K562 (cell line): Measurements from ENCODE around the gene CUL1. TPM values are rescaled to one million over a fixed set of nuclear protein-coding genes. Genes with fewer than 3 reads are reported as not detected.

ENCODE experiments used
- BRD4 ChIP-seq: fragments of 200-600 bp; sonication (generic); IDR thresholded peaks from 2 replicates; pipeline ENCODE4 v1.6.1; 2017; ENCODE audit warnings: inconsistent platforms
- JUND ChIP-seq, 2 experiments: IDR thresholded peaks; 2 replicates in 1 of 2; 3 replicates in 1 of 2; pipeline ENCODE4 v1.6.1; 2011; ENCODE audit warnings: borderline replicate concordance in 2 of 2, low read depth in 2 of 2, low read length in 2 of 2, improper control_type of control experiment in 1 of 2, missing biosample characterization in 1 of 2, missing genetic modification characterization in 1 of 2, missing genetic modification reagents in 1 of 2
- KAT7 ChIP-seq: sonication (generic); formaldehyde crosslinking; IDR thresholded peaks from 2 replicates; pipeline ENCODE4 v1.8.0; 2022; ENCODE audit warnings: missing genetic modification reagents, mild to moderate bottlenecking, borderline replicate concordance
- LEF1 ChIP-seq: fragments of 450-650 bp; IDR thresholded peaks from 2 replicates; pipeline ENCODE4 v1.6.1; 2016; ENCODE audit warnings: mild to moderate bottlenecking
- MAZ ChIP-seq, 2 experiments: fragments of 450-650 bp in 1 of 2; sonication (generic) in 1 of 2; formaldehyde crosslinking; IDR thresholded peaks in 1 of 2; conservative IDR thresholded peaks in 1 of 2; 2 replicates each; pipeline versions ENCODE4 v1.4.0 to v1.5.0; 2020; ENCODE audit warnings: mild to moderate bottlenecking in 1 of 2, missing genetic modification reagents in 1 of 2
- MTA1 ChIP-seq: fragments of 450-650 bp; IDR thresholded peaks from 2 replicates; pipeline ENCODE4 v1.6.1; 2017; ENCODE audit warnings: borderline replicate concordance
- MTA2 ChIP-seq: fragments of 450-650 bp; IDR thresholded peaks from 2 replicates; pipeline ENCODE4 v1.6.1; 2016; ENCODE audit warnings: low read depth
- NBN ChIP-seq: fragments of 450-650 bp; IDR thresholded peaks from 2 replicates; pipeline ENCODE4 v1.6.1; 2016; ENCODE audit warnings: low read depth, mild to moderate bottlenecking
- NR4A1 ChIP-seq, 2 experiments: fragments of 250-450 bp in 1 of 2; fragments of 450-650 bp in 1 of 2; sonication (Bioruptor Pico) in 1 of 2; IDR thresholded peaks; 2 replicates each; pipeline versions ENCODE4 v1.4.0 to v1.6.1; 2016 to 2020; ENCODE audit warnings: mild to moderate bottlenecking in 2 of 2, missing compliant biosample characterization in 1 of 2, missing genetic modification characterization in 1 of 2, moderate library complexity in 1 of 2
- NUFIP1 ChIP-seq: fragments of 450-650 bp; IDR thresholded peaks from 2 replicates; pipeline ENCODE4 v1.6.1; 2018; ENCODE audit not compliant: partially characterized antibody
- SMARCA4 ChIP-seq: fragments of 450-650 bp; IDR thresholded peaks from 2 replicates; pipeline ENCODE4 v1.6.1; 2016
- SMARCE1 ChIP-seq: fragments of 450-650 bp; IDR thresholded peaks from 2 replicates; pipeline ENCODE4 v1.7.1; 2016; ENCODE audit warnings: mild to moderate bottlenecking
- TBP ChIP-seq: optimal IDR thresholded peaks from 2 replicates; pipeline ENCODE3; 2011; ENCODE audit warnings: low read depth, low read length, improper control_type of control experiment
- ZBTB7A ChIP-seq: IDR thresholded peaks from 2 replicates; pipeline ENCODE4 v1.6.1; 2011; ENCODE audit warnings: low read depth, mild to moderate bottlenecking, low read length, moderate library complexity, borderline replicate concordance; ENCODE audit not compliant: control insufficient read depth
- polyA plus RNA-seq, 8 experiments: library from polyadenylated mRNA; depleted of rRNA in 4 of 8; stranded (reverse) in 5 of 8; unstranded in 3 of 8; fragments of >200 nt; fragmentation: Nextera tagmentation in 2 of 8; fragmentation: Illumina TruSeq in 1 of 8; extraction: Ambion mirVana in 2 of 8; extraction: Trizol in 1 of 8; gene quantifications; 2 replicates each; pipeline versions ENCODE4 v1.2.1 to v1.2.3, GENCODE V29; 2011 to 2014; ENCODE audit warnings: inconsistent platforms in 1 of 8, missing spikeins in 1 of 8
- total RNA-seq, 7 experiments: library from RNA; depleted of rRNA in 6 of 7; stranded (reverse); fragments of >200 nt in 6 of 7; fragmentation: Illumina TruSeq in 2 of 7; extraction: Trizol in 2 of 7; gene quantifications; 2 replicates each; pipeline versions ENCODE4 v1.2.1 to v1.2.3, GENCODE V29; 2011 to 2021; ENCODE audit warnings: low replicate concordance in 1 of 7
- TF ChIP-seq, protein P1 (sequence below), 2 experiments: fragments of 450-650 bp; IDR thresholded peaks; 2 replicates each; pipeline ENCODE4 v1.6.1; 2016
- TF ChIP-seq, protein P2 (sequence below): sonication (generic); formaldehyde crosslinking; IDR thresholded peaks from 2 replicates; pipeline ENCODE4 v1.8.0; 2023; ENCODE audit warnings: mild to moderate bottlenecking, missing genetic modification reagents
- TF ChIP-seq, protein P3 (sequence below): sonication (generic); formaldehyde crosslinking; IDR thresholded peaks from 2 replicates; pipeline ENCODE4 v1.5.0; 2020; ENCODE audit warnings: missing genetic modification reagents
- TF ChIP-seq, protein P4 (sequence below): fragments of 250-450 bp; sonication (Bioruptor Pico); IDR thresholded peaks from 2 replicates; pipeline ENCODE4 v1.8.0; 2022; ENCODE audit warnings: moderate library complexity, mild to moderate bottlenecking, inconsistent platforms

CUL1 gene
- total and polyA plus RNA-seq, 9 of the 15 experiments (the other 6 are each of a cell fraction or from before 2014, with no cell fraction given): 31.5 to 107 (median 96.5) TPM

DNA sequence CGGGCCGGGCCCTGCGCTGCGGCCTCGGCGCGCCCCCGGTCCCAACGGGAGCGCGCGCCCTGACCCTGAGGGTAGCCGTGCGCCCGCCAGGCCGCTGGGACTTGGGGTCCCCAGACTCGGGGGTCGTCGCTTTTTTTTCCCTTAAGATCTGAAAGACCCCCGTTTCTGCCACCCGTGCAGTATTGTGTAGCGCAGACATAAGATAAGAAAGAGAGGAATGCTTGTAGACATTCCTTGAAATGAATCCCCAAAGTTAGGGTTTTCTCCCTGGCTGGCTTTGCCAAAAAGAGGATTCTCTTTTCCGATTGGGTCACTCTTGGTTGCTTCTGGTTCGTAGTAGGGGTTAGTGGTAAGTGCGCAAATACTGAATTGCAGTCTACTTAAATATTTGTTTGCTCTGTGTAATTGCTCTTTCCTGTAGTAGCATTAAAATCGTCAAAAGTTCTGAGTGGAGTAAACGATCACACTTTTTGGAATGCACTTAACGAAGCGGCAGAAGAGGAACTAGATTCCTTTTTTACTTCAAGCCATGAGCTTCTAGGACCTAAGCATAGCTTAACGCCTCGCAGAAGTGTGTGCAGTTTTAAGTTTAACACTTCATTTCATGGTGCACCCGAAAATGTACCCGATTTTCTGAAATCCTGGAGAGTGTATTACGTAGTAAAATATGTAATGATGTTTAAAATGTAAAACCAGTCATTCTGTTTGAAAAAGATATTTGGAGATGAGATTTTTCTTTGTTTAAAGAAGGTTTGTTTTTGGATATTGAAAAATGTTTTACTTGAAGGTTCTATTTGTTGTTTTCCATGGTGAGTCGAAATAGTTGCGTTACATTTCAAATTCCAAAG, 1.3 kb downstream of the CUL1 start (continued):
- TF ChIP-seq NR4A1 (CRISPR knock-in tag; IDR thresholded peaks at IDR 0.05): peak; percentile 92
- TF ChIP-seq NR4A1 (tag; IDR thresholded peaks at IDR 0.05): no peak
- TF ChIP-seq, protein P1, sequence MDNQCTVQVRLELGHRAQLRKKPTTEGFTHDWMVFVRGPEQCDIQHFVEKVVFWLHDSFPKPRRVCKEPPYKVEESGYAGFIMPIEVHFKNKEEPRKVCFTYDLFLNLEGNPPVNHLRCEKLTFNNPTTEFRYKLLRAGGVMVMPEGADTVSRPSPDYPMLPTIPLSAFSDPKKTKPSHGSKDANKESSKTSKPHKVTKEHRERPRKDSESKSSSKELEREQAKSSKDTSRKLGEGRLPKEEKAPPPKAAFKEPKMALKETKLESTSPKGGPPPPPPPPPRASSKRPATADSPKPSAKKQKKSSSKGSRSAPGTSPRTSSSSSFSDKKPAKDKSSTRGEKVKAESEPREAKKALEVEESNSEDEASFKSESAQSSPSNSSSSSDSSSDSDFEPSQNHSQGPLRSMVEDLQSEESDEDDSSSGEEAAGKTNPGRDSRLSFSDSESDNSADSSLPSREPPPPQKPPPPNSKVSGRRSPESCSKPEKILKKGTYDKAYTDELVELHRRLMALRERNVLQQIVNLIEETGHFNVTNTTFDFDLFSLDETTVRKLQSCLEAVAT (IDR thresholded peaks at IDR 0.05): peak in 1 of 2 experiments; percentile 62; a peak in 1 of 4 replicates
- peak; percentile 61 for TF ChIP-seq SMARCA4
- TF ChIP-seq KAT7 (CRISPR knock-in tag): 0 out of 2 replicates have a peak, but pooled peaks have one; percentile 85
- 0 out of 2 replicates have a peak, but pooled peaks have one; percentile 11 for TF ChIP-seq MTA1
- TF ChIP-seq NUFIP1: peak; percentile 44
- TF ChIP-seq, protein P2, sequence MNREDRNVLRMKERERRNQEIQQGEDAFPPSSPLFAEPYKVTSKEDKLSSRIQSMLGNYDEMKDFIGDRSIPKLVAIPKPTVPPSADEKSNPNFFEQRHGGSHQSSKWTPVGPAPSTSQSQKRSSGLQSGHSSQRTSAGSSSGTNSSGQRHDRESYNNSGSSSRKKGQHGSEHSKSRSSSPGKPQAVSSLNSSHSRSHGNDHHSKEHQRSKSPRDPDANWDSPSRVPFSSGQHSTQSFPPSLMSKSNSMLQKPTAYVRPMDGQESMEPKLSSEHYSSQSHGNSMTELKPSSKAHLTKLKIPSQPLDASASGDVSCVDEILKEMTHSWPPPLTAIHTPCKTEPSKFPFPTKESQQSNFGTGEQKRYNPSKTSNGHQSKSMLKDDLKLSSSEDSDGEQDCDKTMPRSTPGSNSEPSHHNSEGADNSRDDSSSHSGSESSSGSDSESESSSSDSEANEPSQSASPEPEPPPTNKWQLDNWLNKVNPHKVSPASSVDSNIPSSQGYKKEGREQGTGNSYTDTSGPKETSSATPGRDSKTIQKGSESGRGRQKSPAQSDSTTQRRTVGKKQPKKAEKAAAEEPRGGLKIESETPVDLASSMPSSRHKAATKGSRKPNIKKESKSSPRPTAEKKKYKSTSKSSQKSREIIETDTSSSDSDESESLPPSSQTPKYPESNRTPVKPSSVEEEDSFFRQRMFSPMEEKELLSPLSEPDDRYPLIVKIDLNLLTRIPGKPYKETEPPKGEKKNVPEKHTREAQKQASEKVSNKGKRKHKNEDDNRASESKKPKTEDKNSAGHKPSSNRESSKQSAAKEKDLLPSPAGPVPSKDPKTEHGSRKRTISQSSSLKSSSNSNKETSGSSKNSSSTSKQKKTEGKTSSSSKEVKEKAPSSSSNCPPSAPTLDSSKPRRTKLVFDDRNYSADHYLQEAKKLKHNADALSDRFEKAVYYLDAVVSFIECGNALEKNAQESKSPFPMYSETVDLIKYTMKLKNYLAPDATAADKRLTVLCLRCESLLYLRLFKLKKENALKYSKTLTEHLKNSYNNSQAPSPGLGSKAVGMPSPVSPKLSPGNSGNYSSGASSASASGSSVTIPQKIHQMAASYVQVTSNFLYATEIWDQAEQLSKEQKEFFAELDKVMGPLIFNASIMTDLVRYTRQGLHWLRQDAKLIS (CRISPR knock-in tag): peak; percentile 9; the same call in 1 of the 2 replicates
- peak; percentile 39; the same call in 1 of the 2 replicates for TF ChIP-seq NBN
- 0 out of 2 replicates have a peak, but pooled peaks have one; percentile 73 for TF ChIP-seq BRD4
- TF ChIP-seq, protein P3, sequence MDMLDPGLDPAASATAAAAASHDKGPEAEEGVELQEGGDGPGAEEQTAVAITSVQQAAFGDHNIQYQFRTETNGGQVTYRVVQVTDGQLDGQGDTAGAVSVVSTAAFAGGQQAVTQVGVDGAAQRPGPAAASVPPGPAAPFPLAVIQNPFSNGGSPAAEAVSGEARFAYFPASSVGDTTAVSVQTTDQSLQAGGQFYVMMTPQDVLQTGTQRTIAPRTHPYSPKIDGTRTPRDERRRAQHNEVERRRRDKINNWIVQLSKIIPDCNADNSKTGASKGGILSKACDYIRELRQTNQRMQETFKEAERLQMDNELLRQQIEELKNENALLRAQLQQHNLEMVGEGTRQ (CRISPR knock-in tag): no peak
- peak; percentile 10; the same call in 1 of the 2 replicates for TF ChIP-seq LEF1
- peak in 1 of 2 experiments; percentile 10; a peak in 2 of 4 replicates for TF ChIP-seq MAZ (CRISPR knock-in tag; conservative IDR thresholded peaks at IDR 0.05 in 1 of 2, IDR thresholded peaks at IDR 0.05 in 1 of 2)
- TF ChIP-seq MTA2: peak; percentile 8; the same call in 1 of the 2 replicates
- TF ChIP-seq JUND (IDR thresholded peaks at IDR 0.05; ENCODE audit: borderline replicate concordance, low read depth, low read length): no peak
- no peak for TF ChIP-seq JUND (tag; IDR thresholded peaks at IDR 0.05; ENCODE audit: borderline replicate concordance, low read depth, low read length)
- TF ChIP-seq, protein P4, sequence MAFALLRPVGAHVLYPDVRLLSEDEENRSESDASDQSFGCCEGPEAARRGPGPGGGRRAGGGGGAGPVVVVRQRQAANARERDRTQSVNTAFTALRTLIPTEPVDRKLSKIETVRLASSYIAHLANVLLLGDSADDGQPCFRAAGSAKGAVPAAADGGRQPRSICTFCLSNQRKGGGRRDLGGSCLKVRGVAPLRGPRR (CRISPR knock-in tag): peak; percentile 31; the same call in 1 of the 2 replicates
- TF ChIP-seq ZBTB7A: peak; percentile 98
- TF ChIP-seq SMARCE1: peak; percentile 40; the same call in 1 of the 2 replicates
- TF ChIP-seq TBP: peak; percentile 62
